ENCODE measurements around the gene TRIO.

- TF ChIP-seq CTCF (IDR thresholded peaks at IDR 0.05; ENCODE audit: insufficient read depth, low read length, poor library complexity, severe bottlenecking) (no peak), EZH2phosphoT487 (conservative IDR thresholded peaks at IDR 0.05; ENCODE audit: low read length) (no peak)
Measured at GRCh38 chr5:14110680-14111079, 32.5 kb upstream of the TRIO start.
